H9 (cell line): ENCODE data around the gene MON1A. TPM values are rescaled to one million over a fixed set of nuclear protein-coding genes. Genes with fewer than 3 reads are reported as not detected.

Experiments
- DNase-seq: peaks from one replicate; pipeline ENCODE4 v3.0.0-alpha.2; 2017
- H2AFZ ChIP-seq: one replicate; pipeline ENCODE4 v1.6.1; 2013; ENCODE audit warnings: mild to moderate bottlenecking, low read length, control low read depth, moderate library complexity
- H2AK5ac ChIP-seq: 2 replicates; pipeline ENCODE4 v1.6.1; 2013; ENCODE audit warnings: low read length, control low read depth, mixed read lengths; ENCODE audit not compliant: insufficient read length
- H2BK120ac ChIP-seq: one replicate; pipeline ENCODE4 v1.6.1; 2013; ENCODE audit warnings: low read depth, mild to moderate bottlenecking, low read length, control low read depth, inconsistent platforms; ENCODE audit not compliant: poor library complexity, severe bottlenecking
- H2BK12ac ChIP-seq: 2 replicates; pipeline ENCODE4 v1.6.1; 2013; ENCODE audit warnings: low read length, control low read depth, mixed read lengths, low read depth; ENCODE audit not compliant: insufficient read length
- H2BK15ac ChIP-seq: 2 replicates; pipeline ENCODE4 v1.6.1; 2013; ENCODE audit warnings: low read depth, low read length, control low read depth
- H2BK20ac ChIP-seq: one replicate; pipeline ENCODE4 v1.6.1; 2013; ENCODE audit warnings: low read depth, mild to moderate bottlenecking, low read length, control low read depth, inconsistent platforms; ENCODE audit not compliant: poor library complexity, severe bottlenecking
- H2BK5ac ChIP-seq: 2 replicates; pipeline ENCODE4 v1.6.1; 2013; ENCODE audit warnings: low read length, control low read depth, mixed read lengths; ENCODE audit not compliant: insufficient read length
- H3K14ac ChIP-seq: 2 replicates; pipeline ENCODE4 v1.6.1; 2013; ENCODE audit warnings: low read length, control low read depth; ENCODE audit not compliant: insufficient read depth
- H3K18ac ChIP-seq: 2 replicates; pipeline ENCODE4 v1.6.1; 2013; ENCODE audit warnings: low read depth, mild to moderate bottlenecking, mixed read lengths, low read length, control low read depth; ENCODE audit not compliant: insufficient read length
- H3K23ac ChIP-seq: 2 replicates; pipeline ENCODE4 v1.6.1; 2013; ENCODE audit warnings: low read length, control low read depth, mixed read lengths, low read depth; ENCODE audit not compliant: insufficient read length
- H3K23me2 ChIP-seq: 2 replicates; pipeline ENCODE4 v1.6.1; 2013; ENCODE audit warnings: low read depth, mild to moderate bottlenecking, mixed read lengths, low read length, control low read depth; ENCODE audit not compliant: insufficient read length, poor library complexity, severe bottlenecking
- H3K27ac ChIP-seq: 2 replicates; pipeline ENCODE4 v1.5.1; 2013; ENCODE audit warnings: low read length, control low read depth, mixed read lengths, low read depth; ENCODE audit not compliant: insufficient read length
- H3K27me3 ChIP-seq: 2 replicates; pipeline ENCODE4 v1.6.1; 2013; ENCODE audit warnings: low read length, control low read depth, inconsistent platforms; ENCODE audit not compliant: insufficient read depth
- H3K4ac ChIP-seq: 2 replicates; pipeline ENCODE4 v1.6.1; 2013; ENCODE audit warnings: low read depth, mild to moderate bottlenecking, control low read depth, inconsistent platforms, low read length, moderate library complexity
- H3K4me1 ChIP-seq: 2 replicates; pipeline ENCODE4 v1.6.1; 2013; ENCODE audit warnings: low read length, control low read depth, inconsistent platforms; ENCODE audit not compliant: insufficient read depth
- H3K4me2 ChIP-seq: 2 replicates; pipeline ENCODE4 v1.6.1; 2013; ENCODE audit warnings: low read length, control low read depth, mixed read lengths; ENCODE audit not compliant: insufficient read length, insufficient read depth
- H3K56ac ChIP-seq: 2 replicates; pipeline ENCODE4 v1.6.1; 2013; ENCODE audit warnings: low read depth, mild to moderate bottlenecking, mixed read lengths, low read length, control low read depth; ENCODE audit not compliant: insufficient read length
- H3K79me1 ChIP-seq: 2 replicates; pipeline ENCODE4 v1.6.1; 2013; ENCODE audit warnings: low read depth, mild to moderate bottlenecking, moderate library complexity, low read length, control low read depth, inconsistent platforms; ENCODE audit not compliant: insufficient read depth, poor library complexity, severe bottlenecking
- H3K79me2 ChIP-seq: 2 replicates; pipeline ENCODE4 v1.6.1; 2013; ENCODE audit warnings: low read length, control low read depth, inconsistent platforms; ENCODE audit not compliant: insufficient read depth
- H3K9ac ChIP-seq: 2 replicates; pipeline ENCODE4 v1.6.1; 2013; ENCODE audit warnings: low read length, control low read depth, mixed read lengths; ENCODE audit not compliant: insufficient read length; ENCODE audit errors: extremely low read depth
- H3K9me3 ChIP-seq: one replicate; pipeline ENCODE4 v1.6.1; 2013; ENCODE audit warnings: low read depth, low read length, inconsistent platforms; ENCODE audit not compliant: control insufficient read depth
- H3T11ph ChIP-seq: one replicate; pipeline ENCODE4 v1.6.1; 2013; ENCODE audit warnings: mild to moderate bottlenecking, low read length, control low read depth, inconsistent platforms
- H4K20me1 ChIP-seq: one replicate; pipeline ENCODE4 v1.6.1; 2013; ENCODE audit not compliant: control insufficient read depth, insufficient read length, insufficient read depth
- H4K5ac ChIP-seq: 2 replicates; pipeline ENCODE4 v1.6.1; 2013; ENCODE audit warnings: low read depth, mild to moderate bottlenecking, mixed read lengths, low read length, control low read depth; ENCODE audit not compliant: insufficient read length
- H4K8ac ChIP-seq: replicated peaks from 2 replicates; pipeline ENCODE4 v1.6.1; 2013; ENCODE audit warnings: low read length, control low read depth, mixed read lengths, low read depth; ENCODE audit not compliant: insufficient read length
- H4K91ac ChIP-seq: 2 replicates; pipeline ENCODE4 v1.6.1; 2013; ENCODE audit warnings: low read depth, mild to moderate bottlenecking, moderate library complexity, mixed read lengths, low read length, control low read depth; ENCODE audit not compliant: insufficient read length
- H3K27ac Mint-ChIP-seq, 3 experiments: 2 replicates in 2 of 3; 3 replicates in 1 of 3; pipeline ENCODE4 v1.8.0; 2020 to 2021; ENCODE audit warnings: mixed read lengths in 3 of 3, mild to moderate bottlenecking in 1 of 3, moderate library complexity in 1 of 3
- H3K27me3 Mint-ChIP-seq: 2 replicates; pipeline ENCODE4 v1.8.0; 2021; ENCODE audit warnings: low read depth, mild to moderate bottlenecking, moderate library complexity, mixed read lengths
- H3K36me3 Mint-ChIP-seq, 3 experiments: 2 replicates in 2 of 3; 3 replicates in 1 of 3; pipeline ENCODE4 v1.8.0; 2020 to 2021; ENCODE audit warnings: low read depth in 3 of 3, mixed read lengths in 3 of 3; ENCODE audit not compliant: insufficient read depth in 1 of 3
- H3K4me1 Mint-ChIP-seq, 2 experiments: 2 replicates each; pipeline ENCODE4 v1.8.0; 2020; ENCODE audit warnings: mixed read lengths in 2 of 2
- H3K4me3 Mint-ChIP-seq, 2 experiments: 2 replicates in 1 of 2; 3 replicates in 1 of 2; pipeline ENCODE4 v1.8.0; 2020 to 2021; ENCODE audit warnings: mild to moderate bottlenecking in 2 of 2, mixed read lengths in 2 of 2, moderate library complexity in 1 of 2
- H3K9me3 Mint-ChIP-seq, 2 experiments: 2 replicates in 1 of 2; 3 replicates in 1 of 2; pipeline ENCODE4 v1.8.0; 2020; ENCODE audit warnings: mild to moderate bottlenecking in 2 of 2, mixed read lengths in 2 of 2, moderate library complexity in 1 of 2
- WGBS: extraction: QIAGEN DNeasy Blood & Tissue Kit; methylation state at CpG from one replicate; pipeline ENCODE4 v1.1.7; 2013; ENCODE audit warnings: missing lambda C conversion rate, low lambda C conversion rate, mixed read lengths; ENCODE audit not compliant: insufficient read length; ENCODE audit errors: extremely low coverage; 5-methylcytosine and 5-hydroxymethylcytosine counted together
- total RNA-seq: library from RNA; stranded (reverse); gene quantifications from 2 replicates; pipeline ENCODE4 v1.2.1, GENCODE V29; 2021
- TF ChIP-seq, protein P1 (sequence below): fragments of 200-600 bp; sonication (generic); conservative IDR thresholded peaks from 3 replicates; pipeline ENCODE4 v1.8.0; 2021; ENCODE audit warnings: antibody characterized with exemption, mild to moderate bottlenecking

Gene MON1A
- total RNA-seq, 1 experiment from 2014 or later: 10.0 TPM

GRCh38 chr3:49877716-49878115 is 51.9 kb downstream of the MON1A start:
- H2BK20ac ChIP-seq: no peak overlapping the region
- H3K79me2 ChIP-seq: no peaks in the 10 kb centered on the region
- H2BK5ac ChIP-seq: no peak overlapping the region
- H3K9me3 ChIP-seq: no peaks in the 10 kb centered on the region
- no peak overlapping the region for H2AK5ac ChIP-seq
- no peak overlapping the region for H3T11ph ChIP-seq
- H3K79me1 ChIP-seq: no peaks in the 10 kb centered on the region
- H4K8ac ChIP-seq: no peak overlapping the region
- no peaks in the 10 kb centered on the region for H4K20me1 ChIP-seq
- no peak overlapping the region for H2BK15ac ChIP-seq
- H3K9me3 Mint-ChIP-seq: no peaks in the 10 kb centered on the region
- H3K27ac Mint-ChIP-seq: peak overlapping the region in 2 of 3 experiments; percentile 81 to 95; a peak in 2 of 7 replicates
- H4K91ac ChIP-seq: no peak overlapping the region
- WGBS: no CpG with 5 or more reads among the region's 2 CpGs
- no peaks in the 10 kb centered on the region for H3K23me2 ChIP-seq
- H2BK120ac ChIP-seq: no peak overlapping the region
- no peak overlapping the region for H2AFZ ChIP-seq
- no peak overlapping the region for H3K4ac ChIP-seq
- no peak overlapping the region for H2BK12ac ChIP-seq
- H3K4me1 Mint-ChIP-seq: peaks cover 29 to 31% of the 10 kb centered on the region in 2 experiments
- no peak overlapping the region for H3K56ac ChIP-seq
- no peak overlapping the region for H3K14ac ChIP-seq
- H3K27me3 ChIP-seq: no peaks in the 10 kb centered on the region
- no peak overlapping the region for H3K4me3 Mint-ChIP-seq
- TF ChIP-seq, protein P1, sequence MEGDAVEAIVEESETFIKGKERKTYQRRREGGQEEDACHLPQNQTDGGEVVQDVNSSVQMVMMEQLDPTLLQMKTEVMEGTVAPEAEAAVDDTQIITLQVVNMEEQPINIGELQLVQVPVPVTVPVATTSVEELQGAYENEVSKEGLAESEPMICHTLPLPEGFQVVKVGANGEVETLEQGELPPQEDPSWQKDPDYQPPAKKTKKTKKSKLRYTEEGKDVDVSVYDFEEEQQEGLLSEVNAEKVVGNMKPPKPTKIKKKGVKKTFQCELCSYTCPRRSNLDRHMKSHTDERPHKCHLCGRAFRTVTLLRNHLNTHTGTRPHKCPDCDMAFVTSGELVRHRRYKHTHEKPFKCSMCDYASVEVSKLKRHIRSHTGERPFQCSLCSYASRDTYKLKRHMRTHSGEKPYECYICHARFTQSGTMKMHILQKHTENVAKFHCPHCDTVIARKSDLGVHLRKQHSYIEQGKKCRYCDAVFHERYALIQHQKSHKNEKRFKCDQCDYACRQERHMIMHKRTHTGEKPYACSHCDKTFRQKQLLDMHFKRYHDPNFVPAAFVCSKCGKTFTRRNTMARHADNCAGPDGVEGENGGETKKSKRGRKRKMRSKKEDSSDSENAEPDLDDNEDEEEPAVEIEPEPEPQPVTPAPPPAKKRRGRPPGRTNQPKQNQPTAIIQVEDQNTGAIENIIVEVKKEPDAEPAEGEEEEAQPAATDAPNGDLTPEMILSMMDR: no peak
- no peak overlapping the region for H3K18ac ChIP-seq
- no peak overlapping the region for H3K4me2 ChIP-seq
- no peak for DNase-seq
- no peaks in the 10 kb centered on the region for H3K36me3 Mint-ChIP-seq
- no peak overlapping the region for H3K23ac ChIP-seq
- no peak overlapping the region for H4K5ac ChIP-seq
- no peak overlapping the region for H3K27ac ChIP-seq
- no peak overlapping the region for H3K9ac ChIP-seq
- peaks cover 7% of the 10 kb centered on the region for H3K27me3 Mint-ChIP-seq
- peaks cover 9% of the 10 kb centered on the region; the same call in 1 of the 2 replicates for H3K4me1 ChIP-seq
